GM18517 (cell line): ENCODE data around the gene NUDT17.

Source experiments
- ATAC-seq: cut with Tn5 transposase; IDR thresholded peaks from one replicate; pipeline ENCODE4 v1.9.1; 2021; ENCODE audit warnings: mild to moderate bottlenecking, moderate library complexity; ENCODE audit not compliant: unreplicated experiment

Gene NUDT17

GRCh38 chr1:145887631-145888030 is 42.2 kb downstream of the NUDT17 start:
- ATAC-seq, result no peak

GRCh38 chr1:145889722-145890121 is 44.3 kb downstream of the NUDT17 start:
- no peak for ATAC-seq

- no peak for ATAC-seq
These were observed 45.7 kb downstream of the NUDT17 start for GRCh38 chr1:145891143-145891542.

- ATAC-seq, result no peak
These were observed 46.4 kb downstream of the NUDT17 start for GRCh38 chr1:145891587-145892485.

GRCh38 chr1:145892486-145893087 is 47.2 kb downstream of the NUDT17 start:
- no peak for ATAC-seq

GRCh38 chr1:145893306-145894055 is 48.1 kb downstream of the NUDT17 start:
- no peak for ATAC-seq

- no peak for ATAC-seq
These were observed 50.0 kb downstream of the NUDT17 start for GRCh38 chr1:145895471-145895870.

GRCh38 chr1:145897969-145898368 is 52.5 kb downstream of the NUDT17 start:
- ATAC-seq, result no peak
